RWPE2 (cell line): ENCODE measurements around the gene GPR180.

Experiments
- ATAC-seq: fragments of 200-7000 bp; cut with Tn5 transposase; 3 replicates; pipeline ENCODE4 v1.9.1; 2021; ENCODE audit warnings: low read depth
- DNase-seq: peaks from one replicate; pipeline ENCODE4 v3.0.0-alpha.2; 2020; ENCODE audit warnings: low spot score
- H3K27ac ChIP-seq: fragments of 450-650 bp; 2 replicates; pipeline ENCODE4 v1.5.1; 2017; ENCODE audit warnings: mild to moderate bottlenecking; ENCODE audit not compliant: poor library complexity, severe bottlenecking
- H3K27me3 ChIP-seq: fragments of 250-450 bp; sonication (Bioruptor Pico); 2 replicates; pipeline ENCODE4 v1.5.1; 2021; ENCODE audit warnings: mild to moderate bottlenecking, moderate library complexity; ENCODE audit not compliant: insufficient read depth, poor library complexity, severe bottlenecking
- H3K36me3 ChIP-seq: fragments of 250-450 bp; sonication (Bioruptor Pico); 2 replicates; pipeline ENCODE4 v1.5.1; 2020; ENCODE audit warnings: low read depth, mild to moderate bottlenecking, moderate library complexity
- H3K4me1 ChIP-seq: fragments of 250-450 bp; sonication (Bioruptor Pico); 2 replicates; pipeline ENCODE4 v1.5.1; 2021; ENCODE audit warnings: mild to moderate bottlenecking, moderate library complexity; ENCODE audit not compliant: insufficient read depth, poor library complexity, severe bottlenecking
- H3K4me3 ChIP-seq: fragments of 250-450 bp; sonication (Bioruptor Pico); 2 replicates; pipeline ENCODE4 v1.5.1; 2021; ENCODE audit warnings: mild to moderate bottlenecking, moderate library complexity; ENCODE audit not compliant: severe bottlenecking
- H3K9me3 ChIP-seq: fragments of 250-450 bp; sonication (Bioruptor Pico); 2 replicates; pipeline ENCODE4 v1.5.1; 2021; ENCODE audit warnings: mild to moderate bottlenecking, moderate library complexity; ENCODE audit not compliant: severe bottlenecking
- TF ChIP-seq, protein P1 (sequence below): fragments of 450-650 bp; IDR thresholded peaks from one replicate; pipeline ENCODE4 v1.5.1; 2017; ENCODE audit warnings: mild to moderate bottlenecking, moderate library complexity; ENCODE audit not compliant: poor library complexity, severe bottlenecking

GPR180 gene

DNA sequence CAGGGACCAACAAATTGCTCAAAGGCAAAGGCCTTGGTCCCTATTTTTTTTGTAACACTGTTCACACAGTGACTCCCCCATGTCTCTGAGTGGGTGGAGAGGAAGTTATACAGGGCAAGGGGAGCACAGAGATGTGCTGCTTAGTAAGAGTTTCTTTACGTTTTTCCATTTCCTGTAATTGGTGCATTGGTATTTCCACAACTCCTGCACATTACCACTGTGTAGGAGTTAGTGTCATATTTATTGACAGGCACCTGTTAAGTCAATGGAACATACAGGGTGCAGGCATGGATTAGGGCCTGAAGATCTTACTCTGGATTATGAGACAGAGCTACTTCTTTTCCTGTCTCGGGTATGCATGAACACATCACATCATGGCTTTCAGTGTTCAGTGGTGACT, 65.5 kb downstream of the GPR180 start:
- no peak for ATAC-seq
- DNase-seq, result no peak
- no peaks in the 10 kb centered on the region for H3K27me3 ChIP-seq

DNA sequence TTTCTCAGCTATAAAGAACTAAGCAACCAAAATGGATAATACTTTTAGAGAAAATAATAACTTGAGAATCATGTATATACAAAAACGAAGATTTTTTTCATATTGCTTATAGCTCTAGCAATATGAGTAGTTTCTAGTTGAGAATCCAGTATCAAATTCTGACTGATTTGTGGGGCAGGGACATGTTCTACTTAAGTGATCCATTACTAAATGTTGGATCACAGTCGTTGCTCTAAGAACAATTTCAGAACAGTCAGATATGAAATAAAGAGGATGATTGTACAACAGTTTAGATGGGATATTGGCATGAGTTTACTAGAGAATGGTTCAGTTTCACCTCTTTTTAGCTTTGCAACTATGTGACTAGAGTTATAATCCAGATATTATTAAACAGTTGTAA, 70.7 kb downstream of the GPR180 start:
- DNase-seq (no peak), ATAC-seq (no peak)
- Histone ChIP-seq H3K4me3 (no peak overlapping the region), H3K36me3 (no peaks in the 10 kb centered on the region), H3K27ac (no peak overlapping the region), H3K4me1 (no peaks in the 10 kb centered on the region), H3K27me3 (peaks cover 3% of the 10 kb centered on the region), H3K9me3 (no peaks in the 10 kb centered on the region)
- TF ChIP-seq, protein P1, sequence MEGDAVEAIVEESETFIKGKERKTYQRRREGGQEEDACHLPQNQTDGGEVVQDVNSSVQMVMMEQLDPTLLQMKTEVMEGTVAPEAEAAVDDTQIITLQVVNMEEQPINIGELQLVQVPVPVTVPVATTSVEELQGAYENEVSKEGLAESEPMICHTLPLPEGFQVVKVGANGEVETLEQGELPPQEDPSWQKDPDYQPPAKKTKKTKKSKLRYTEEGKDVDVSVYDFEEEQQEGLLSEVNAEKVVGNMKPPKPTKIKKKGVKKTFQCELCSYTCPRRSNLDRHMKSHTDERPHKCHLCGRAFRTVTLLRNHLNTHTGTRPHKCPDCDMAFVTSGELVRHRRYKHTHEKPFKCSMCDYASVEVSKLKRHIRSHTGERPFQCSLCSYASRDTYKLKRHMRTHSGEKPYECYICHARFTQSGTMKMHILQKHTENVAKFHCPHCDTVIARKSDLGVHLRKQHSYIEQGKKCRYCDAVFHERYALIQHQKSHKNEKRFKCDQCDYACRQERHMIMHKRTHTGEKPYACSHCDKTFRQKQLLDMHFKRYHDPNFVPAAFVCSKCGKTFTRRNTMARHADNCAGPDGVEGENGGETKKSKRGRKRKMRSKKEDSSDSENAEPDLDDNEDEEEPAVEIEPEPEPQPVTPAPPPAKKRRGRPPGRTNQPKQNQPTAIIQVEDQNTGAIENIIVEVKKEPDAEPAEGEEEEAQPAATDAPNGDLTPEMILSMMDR, result no peak

More for the DNA sequence above, 65.5 kb downstream of the GPR180 start:
- H3K27ac ChIP-seq, result no peak overlapping the region
- TF ChIP-seq, protein P1, result no peak
- H3K4me1 ChIP-seq, result no peaks in the 10 kb centered on the region
- H3K36me3 ChIP-seq, result no peaks in the 10 kb centered on the region
- no peaks in the 10 kb centered on the region for H3K9me3 ChIP-seq
- H3K4me3 ChIP-seq, result no peak overlapping the region

DNA sequence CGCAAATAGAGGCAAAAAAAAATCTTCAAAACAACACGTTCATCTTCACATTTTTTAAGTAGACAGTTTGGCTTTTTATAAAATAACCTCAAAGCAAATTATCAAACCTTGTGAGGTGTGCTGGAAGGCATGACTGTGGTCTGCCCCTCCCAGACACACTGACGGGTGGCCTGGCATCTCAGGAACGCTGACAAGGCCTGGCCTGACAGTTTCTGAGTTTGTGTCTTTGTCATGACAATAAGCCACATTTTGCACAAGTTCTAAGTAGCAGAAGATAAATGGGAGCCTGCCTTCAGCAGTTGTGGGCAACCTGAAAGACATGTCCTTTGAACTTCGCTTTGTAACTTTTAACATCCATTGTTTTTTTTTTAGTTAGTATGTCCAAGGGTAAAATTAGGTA, 72.2 kb downstream of the GPR180 start:
- Histone ChIP-seq H3K36me3 (no peaks in the 10 kb centered on the region), H3K9me3 (no peaks in the 10 kb centered on the region), H3K27me3 (peaks cover 3% of the 10 kb centered on the region), H3K27ac (no peak overlapping the region), H3K4me3 (no peak overlapping the region), H3K4me1 (no peaks in the 10 kb centered on the region)
- TF ChIP-seq, protein P1, result no peak
- ATAC-seq (no peak), DNase-seq (no peak)

DNA sequence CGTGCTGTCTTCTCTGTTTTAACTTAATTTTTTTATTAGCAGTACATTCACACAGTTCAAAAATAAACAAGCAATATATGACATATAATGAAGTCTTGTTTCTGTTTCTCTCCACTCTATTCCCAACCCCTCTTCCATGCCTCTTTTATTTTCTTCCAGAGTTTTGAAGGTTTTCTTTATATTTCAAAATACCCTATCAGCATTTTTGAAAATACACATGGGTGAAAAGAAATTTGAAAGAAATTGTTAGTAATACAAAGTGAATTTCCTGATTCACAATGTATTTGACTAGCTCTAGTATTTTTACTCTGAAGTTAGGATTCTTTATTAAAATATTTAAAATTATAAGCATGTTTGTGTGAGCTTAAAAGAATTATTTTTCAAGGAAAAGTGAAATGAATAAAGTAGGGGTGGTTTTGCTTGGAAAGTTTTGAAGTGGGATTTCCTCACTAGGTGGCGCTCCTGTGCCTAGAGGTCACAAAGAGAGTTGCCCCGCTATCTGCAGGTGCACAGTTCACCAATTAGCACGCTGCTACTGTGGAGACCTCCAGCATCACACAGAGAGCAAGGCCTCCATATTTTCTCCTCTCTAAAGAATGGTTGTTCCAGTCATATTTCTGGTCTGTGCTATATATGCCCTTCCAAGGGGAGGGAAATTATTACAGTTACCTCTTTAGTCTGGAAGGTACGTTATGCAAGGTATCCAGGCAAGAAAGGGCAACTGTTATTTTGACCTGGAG, 73.1 kb downstream of the GPR180 start:
- no peak overlapping the region for H3K27ac ChIP-seq

DNA sequence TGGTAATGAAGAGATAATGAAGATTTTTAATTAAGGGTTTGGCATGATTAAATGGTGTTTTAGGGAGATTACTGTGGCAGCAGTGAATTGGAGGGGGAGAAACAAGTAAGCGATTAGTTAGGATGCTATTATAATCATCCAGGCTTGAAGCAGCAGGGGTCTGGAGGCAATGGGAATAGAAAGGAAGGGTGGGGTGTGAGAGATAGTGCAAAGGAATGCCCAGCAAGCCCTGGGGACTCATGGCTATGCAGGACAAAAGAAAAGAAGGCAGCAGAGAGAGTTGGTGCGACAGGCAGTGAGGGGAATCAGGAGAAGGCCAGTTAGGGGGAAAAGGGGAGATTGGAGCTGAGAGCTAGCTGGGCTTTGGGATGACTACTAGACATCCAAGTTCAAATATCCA, 76.1 kb downstream of the GPR180 start:
- TF ChIP-seq, protein P1, result no peak
- H3K27ac ChIP-seq, result no peak overlapping the region
- DNase-seq (no peak), ATAC-seq (no peak)
- no peaks in the 10 kb centered on the region for H3K4me1 ChIP-seq
- H3K9me3 ChIP-seq, result no peaks in the 10 kb centered on the region
- H3K36me3 ChIP-seq, result no peaks in the 10 kb centered on the region
- peaks cover 3% of the 10 kb centered on the region for H3K27me3 ChIP-seq
- no peak overlapping the region for H3K4me3 ChIP-seq

More for the DNA sequence above, 73.1 kb downstream of the GPR180 start:
- Histone ChIP-seq H3K27me3 (peaks cover 3% of the 10 kb centered on the region), H3K4me3 (no peak overlapping the region), H3K36me3 (no peaks in the 10 kb centered on the region), H3K9me3 (no peaks in the 10 kb centered on the region), H3K4me1 (no peaks in the 10 kb centered on the region)
- no peak for ATAC-seq
- no peak for DNase-seq
- TF ChIP-seq, protein P1, result peak; percentile 84
